ENCODE measurements around the gene FDX2. TPM values are rescaled to one million over a fixed set of nuclear protein-coding genes. Genes with fewer than 3 reads are reported as not detected.
A peak's percentile ranks its signal among the peaks of the same experiment; 100 is the strongest.

FDX2 gene
- total RNA-seq, 1 donor from 2014 or later = 23.3 TPM

DNA sequence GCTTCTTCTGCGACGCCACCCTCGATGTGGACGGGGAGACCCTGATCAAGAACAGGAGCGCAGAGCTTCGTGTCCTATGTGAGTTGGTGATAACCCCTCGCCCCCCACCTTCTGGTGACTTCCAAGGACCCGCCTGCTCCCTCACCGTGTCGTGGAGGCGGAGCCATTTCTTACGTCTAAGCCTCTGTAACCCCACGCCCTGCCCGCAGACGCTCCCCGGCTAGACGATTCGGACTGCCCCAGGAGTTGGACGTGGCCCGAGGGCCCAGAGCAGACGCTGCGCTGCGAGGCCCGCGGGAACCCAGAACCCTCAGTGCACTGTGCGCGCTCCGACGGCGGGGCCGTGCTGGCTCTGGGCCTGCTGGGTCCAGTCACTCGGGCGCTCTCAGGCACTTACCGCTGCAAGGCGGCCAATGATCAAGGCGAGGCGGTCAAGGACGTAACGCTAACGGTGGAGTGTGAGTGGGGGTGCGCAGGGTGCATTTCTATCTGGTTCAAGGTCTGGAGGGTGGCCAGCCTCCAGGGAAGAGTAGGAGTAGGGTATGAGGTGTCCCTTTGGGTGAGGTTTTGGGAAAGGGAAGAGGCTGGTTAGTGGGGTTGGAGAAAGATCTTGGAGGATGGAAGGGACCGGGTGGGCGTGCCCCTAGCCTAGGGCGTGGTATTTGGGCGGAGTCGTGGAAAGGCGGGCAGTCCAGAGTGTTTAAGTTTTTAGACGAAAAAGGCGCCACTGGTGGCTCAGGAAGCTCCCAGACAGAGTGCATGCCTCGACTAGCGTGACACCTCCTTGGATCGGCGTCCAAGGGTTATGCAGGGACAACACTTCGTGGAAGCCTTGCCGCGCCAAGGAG is 22.8 kb downstream of the FDX2 start:
- Mint-ChIP-seq H3K36me3 (no peaks in the 10 kb centered on the region), H3K4me3 (peak overlapping the region; percentile 87), H3K9me3 (no peaks in the 10 kb centered on the region), H3K4me1 (ENCODE audit: unreplicated experiment) (peaks cover 26% of the 10 kb centered on the region), H3K27ac (peak overlapping the region; percentile 66), H3K27me3 (peaks cover 94% of the 10 kb centered on the region)
- no peak for DNase-seq (ENCODE audit: extremely low spot score, unreplicated experiment)
- TF ChIP-seq CTCF (conservative IDR thresholded peaks at IDR 0.05) = no peak

- peaks cover 26% of the 10 kb centered on the region for H3K4me1 Mint-ChIP-seq (ENCODE audit: unreplicated experiment)
- DNase-seq (ENCODE audit: extremely low spot score, unreplicated experiment) = peak; percentile 89
- no peaks in the 10 kb centered on the region for H3K36me3 Mint-ChIP-seq
- peak overlapping the region; percentile 87 for H3K4me3 Mint-ChIP-seq
- H3K27ac Mint-ChIP-seq = peak overlapping the region; percentile 43
- H3K9me3 Mint-ChIP-seq = no peaks in the 10 kb centered on the region
- H3K27me3 Mint-ChIP-seq = peaks cover 96% of the 10 kb centered on the region
- TF ChIP-seq CTCF (conservative IDR thresholded peaks at IDR 0.05) = no peak
These were observed 23.5 kb downstream of the FDX2 start for GRCh38 chr19:10292206-10292788.

GRCh38 chr19:10291554-10292205 is 24.1 kb downstream of the FDX2 start:
- Mint-ChIP-seq H3K9me3 (no peaks in the 10 kb centered on the region), H3K36me3 (no peaks in the 10 kb centered on the region), H3K27ac (peak overlapping the region; percentile 43), H3K4me3 (peak overlapping the region; percentile 87), H3K4me1 (ENCODE audit: unreplicated experiment) (peaks cover 26% of the 10 kb centered on the region), H3K27me3 (peaks cover 99% of the 10 kb centered on the region)
- DNase-seq (ENCODE audit: extremely low spot score, unreplicated experiment) = no peak
- no peak for TF ChIP-seq CTCF (conservative IDR thresholded peaks at IDR 0.05)

DNA sequence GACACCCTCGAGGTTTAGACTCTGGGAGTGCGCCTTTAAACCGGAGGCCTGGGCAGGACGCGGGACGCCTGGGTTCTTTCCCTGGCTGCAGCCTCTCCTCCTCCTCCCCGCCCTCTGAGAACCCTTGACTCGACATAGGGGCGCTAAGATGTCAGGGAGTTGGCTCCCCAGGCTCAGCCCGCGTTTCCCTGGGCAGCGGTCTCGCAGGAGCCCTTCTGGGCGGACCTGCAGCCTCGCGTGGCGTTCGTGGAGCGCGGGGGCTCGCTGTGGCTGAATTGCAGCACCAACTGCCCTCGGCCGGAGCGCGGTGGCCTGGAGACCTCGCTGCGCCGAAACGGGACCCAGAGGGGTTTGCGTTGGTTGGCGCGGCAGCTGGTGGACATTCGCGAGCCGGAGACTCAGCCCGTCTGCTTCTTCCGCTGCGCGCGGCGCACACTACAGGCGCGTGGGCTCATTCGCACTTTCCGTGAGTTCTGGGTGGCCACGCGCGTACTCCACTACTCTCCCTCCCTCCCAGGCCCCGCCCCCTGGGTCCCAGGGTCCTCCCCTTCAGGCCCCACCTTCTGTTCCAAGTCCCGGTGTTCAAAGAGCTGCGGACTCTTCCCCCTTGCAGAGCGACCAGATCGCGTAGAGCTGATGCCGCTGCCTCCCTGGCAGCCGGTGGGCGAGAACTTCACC is 24.8 kb downstream of the FDX2 start:
- Mint-ChIP-seq H3K9me3 (no peaks in the 10 kb centered on the region), H3K36me3 (no peaks in the 10 kb centered on the region), H3K4me1 (ENCODE audit: unreplicated experiment) (peaks cover 26% of the 10 kb centered on the region), H3K4me3 (peak overlapping the region; percentile 87), H3K27ac (no peak overlapping the region), H3K27me3 (peaks cover 100% of the 10 kb centered on the region)
- peak; percentile 70 for DNase-seq (ENCODE audit: extremely low spot score, unreplicated experiment)
- no peak for TF ChIP-seq CTCF (conservative IDR thresholded peaks at IDR 0.05)

- Mint-ChIP-seq H3K9me3 (no peaks in the 10 kb centered on the region), H3K4me3 (peak overlapping the region; percentile 87), H3K27ac (no peak overlapping the region), H3K27me3 (peaks cover 100% of the 10 kb centered on the region), H3K36me3 (peaks cover 3% of the 10 kb centered on the region), H3K4me1 (ENCODE audit: unreplicated experiment) (peaks cover 21% of the 10 kb centered on the region)
- no peak for DNase-seq (ENCODE audit: extremely low spot score, unreplicated experiment)
- no peak for TF ChIP-seq CTCF (conservative IDR thresholded peaks at IDR 0.05)
These were observed 25.4 kb downstream of the FDX2 start for GRCh38 chr19:10290357-10290875.

Data from type B pancreatic cell (in vitro differentiated cells).